HEK293 (cell line): ENCODE results near the gene CLEC16A.

Experiments used
- ELK4 ChIP-seq: IDR thresholded peaks from 2 replicates; pipeline ENCODE4 v1.6.1; 2011; ENCODE audit warnings: mild to moderate bottlenecking, low read depth, low read length, borderline replicate concordance
- SP2 ChIP-seq: fragments of 450-650 bp; formaldehyde crosslinking; IDR thresholded peaks from 2 replicates; pipeline ENCODE4 v1.5.1; 2016; ENCODE audit warnings: missing biosample characterization, missing genetic modification characterization
- YY1 ChIP-seq: fragments of 450-650 bp; formaldehyde crosslinking; IDR thresholded peaks from 2 replicates; pipeline ENCODE4 v1.5.1; 2018; ENCODE audit warnings: missing biosample characterization, missing genetic modification characterization

DNA sequence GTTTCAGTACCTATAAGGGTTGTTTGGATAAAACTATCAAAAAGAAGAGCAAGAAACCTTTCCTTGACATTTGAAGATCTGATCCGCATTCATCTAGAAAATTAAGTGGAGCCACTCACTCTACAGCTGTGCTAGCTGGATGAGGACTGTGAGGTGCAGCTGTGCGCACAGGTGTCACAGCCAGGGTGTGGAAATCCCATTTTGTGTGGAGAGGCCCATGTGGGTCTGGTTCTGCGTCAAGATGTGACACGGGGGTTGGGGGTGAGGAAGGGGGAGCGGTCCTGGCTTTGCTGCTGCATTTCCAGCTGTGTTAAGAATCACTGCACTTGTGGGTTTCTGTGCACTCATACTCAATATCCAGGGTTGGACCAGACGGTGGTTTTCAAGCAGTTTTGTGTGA, 70.7 kb downstream of the CLEC16A start:
- TF ChIP-seq ELK4 (no peak), SP2 (tag by site-specific recombination) (no peak), YY1 (tag by site-specific recombination) (no peak)
